Measurements from ENCODE around the gene SLC29A2. TPM values are rescaled to one million over a fixed set of nuclear protein-coding genes. Genes with fewer than 3 reads are reported as not detected.
A peak's percentile ranks its signal among the peaks of the same experiment; 100 is the strongest.

Gene SLC29A2
- total RNA-seq, 8 experiments from 2014 or later, result 0.56 to 15.7 (median 3.5) TPM

- in situ Hi-C loops (cut with MboI; ENCODE audit: low pct_unique_long_range_greater_than_20kb in 2 of 9, low sequenced_read_pairs in 9 of 9, unreplicated experiment in 9 of 9), result loop anchor here in 1 of 9 experiments (25.0 kb wide), 1 partner anchor 129 kb away; no protein-coding TSS in a partner anchor
- ATAC-seq (replicated peaks in 6 of 8), result no peak
- peaks cover 23 to 28% of the 10 kb centered on the region in 2 donors for H3K4me1 ChIP-seq (replicated peaks in 1 of 2)
- H3K27ac ChIP-seq, result no peak overlapping the region
- 90 to 100% (median 96%) methylated on average over 2 to 9 of the region's 21 CpGs; no CpG with 5 or more reads in 2 of the 10 experiments for WGBS, 10 experiments
- no peak overlapping the region for H3K4me3 ChIP-seq
Measured at GRCh38 chr11:66341502-66342126, 29.9 kb downstream of the SLC29A2 start.

GRCh38 chr11:66340596-66341501 lies 30.7 kb downstream of the SLC29A2 start:
- in situ Hi-C loops (cut with MboI; ENCODE audit: low pct_unique_long_range_greater_than_20kb in 2 of 9, low sequenced_read_pairs in 9 of 9, unreplicated experiment in 9 of 9), result loop anchor here in 1 of 9 experiments (25.0 kb wide), 1 partner anchor 129 kb away; no protein-coding TSS in a partner anchor
- H3K4me1 ChIP-seq (replicated peaks in 1 of 2), result peaks cover 24 to 28% of the 10 kb centered on the region in 2 donors
- WGBS, 10 experiments, result 87 to 100% (median 90%) methylated on average over 2 to 8 of the region's 28 CpGs; no CpG with 5 or more reads in 4 of the 10 experiments
- no peak overlapping the region for H3K4me3 ChIP-seq
- no peak overlapping the region for H3K27ac ChIP-seq
- ATAC-seq (replicated peaks in 6 of 8), result no peak

GRCh38 chr11:66339686-66340483 lies 31.7 kb downstream of the SLC29A2 start:
- Histone ChIP-seq H3K27ac (no peak overlapping the region), H3K4me3 (no peak overlapping the region), H3K4me1 (replicated peaks in 1 of 2) (peaks cover 24 to 33% of the 10 kb centered on the region in 2 donors)
- WGBS, 10 experiments, result 69 to 100% (median 81%) methylated on average over 1 to 8 of the region's 14 CpGs; no CpG with 5 or more reads in 4 of the 10 experiments
- no peak for ATAC-seq (replicated peaks in 6 of 8)
- in situ Hi-C loops (cut with MboI; ENCODE audit: low pct_unique_long_range_greater_than_20kb in 2 of 9, low sequenced_read_pairs in 9 of 9, unreplicated experiment in 9 of 9), result loop anchor here in 1 of 9 experiments (25.0 kb wide), 1 partner anchor 128 kb away; no protein-coding TSS in a partner anchor

DNA sequence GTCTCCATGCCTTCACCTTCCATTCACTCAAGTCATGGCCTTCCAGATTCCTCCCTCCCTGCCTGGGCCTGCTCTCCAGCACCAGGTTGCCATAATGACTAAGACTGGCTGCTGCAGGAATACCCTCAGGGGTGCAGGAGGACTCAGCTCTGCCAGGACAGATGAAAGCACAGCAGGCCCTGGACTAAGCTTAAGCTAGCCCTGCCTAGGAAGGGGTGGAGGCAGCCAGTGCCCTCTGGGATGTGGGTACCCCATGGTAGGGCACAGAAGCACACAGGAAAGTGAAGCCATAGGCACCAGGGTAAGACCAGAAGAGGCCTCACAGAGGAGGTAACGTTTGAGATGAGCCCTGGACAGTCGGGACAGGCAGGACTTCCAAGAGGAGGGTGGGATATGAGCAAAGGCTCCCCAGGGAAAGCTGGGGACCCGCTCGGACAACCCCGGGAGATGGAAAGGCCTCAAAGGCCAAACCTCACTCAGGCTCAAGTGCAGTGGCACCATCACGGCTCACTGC lies 32.3 kb downstream of the SLC29A2 start:
- H3K4me1 ChIP-seq (replicated peaks in 1 of 2), result peaks cover 24 to 33% of the 10 kb centered on the region in 2 donors
- WGBS, 10 experiments, result 84 to 100% (median 93%) methylated on average over 1 to 5 of the region's 6 CpGs; no CpG with 5 or more reads in 6 of the 10 experiments
- no peak for ATAC-seq (replicated peaks in 6 of 8)
- no peak overlapping the region for H3K27ac ChIP-seq
- no peak overlapping the region for H3K4me3 ChIP-seq
- in situ Hi-C loops (cut with MboI; ENCODE audit: low pct_unique_long_range_greater_than_20kb in 2 of 9, low sequenced_read_pairs in 9 of 9, unreplicated experiment in 9 of 9), result loop anchor here in 1 of 9 experiments (25.0 kb wide), 1 partner anchor 127 kb away; no protein-coding TSS in a partner anchor

DNA sequence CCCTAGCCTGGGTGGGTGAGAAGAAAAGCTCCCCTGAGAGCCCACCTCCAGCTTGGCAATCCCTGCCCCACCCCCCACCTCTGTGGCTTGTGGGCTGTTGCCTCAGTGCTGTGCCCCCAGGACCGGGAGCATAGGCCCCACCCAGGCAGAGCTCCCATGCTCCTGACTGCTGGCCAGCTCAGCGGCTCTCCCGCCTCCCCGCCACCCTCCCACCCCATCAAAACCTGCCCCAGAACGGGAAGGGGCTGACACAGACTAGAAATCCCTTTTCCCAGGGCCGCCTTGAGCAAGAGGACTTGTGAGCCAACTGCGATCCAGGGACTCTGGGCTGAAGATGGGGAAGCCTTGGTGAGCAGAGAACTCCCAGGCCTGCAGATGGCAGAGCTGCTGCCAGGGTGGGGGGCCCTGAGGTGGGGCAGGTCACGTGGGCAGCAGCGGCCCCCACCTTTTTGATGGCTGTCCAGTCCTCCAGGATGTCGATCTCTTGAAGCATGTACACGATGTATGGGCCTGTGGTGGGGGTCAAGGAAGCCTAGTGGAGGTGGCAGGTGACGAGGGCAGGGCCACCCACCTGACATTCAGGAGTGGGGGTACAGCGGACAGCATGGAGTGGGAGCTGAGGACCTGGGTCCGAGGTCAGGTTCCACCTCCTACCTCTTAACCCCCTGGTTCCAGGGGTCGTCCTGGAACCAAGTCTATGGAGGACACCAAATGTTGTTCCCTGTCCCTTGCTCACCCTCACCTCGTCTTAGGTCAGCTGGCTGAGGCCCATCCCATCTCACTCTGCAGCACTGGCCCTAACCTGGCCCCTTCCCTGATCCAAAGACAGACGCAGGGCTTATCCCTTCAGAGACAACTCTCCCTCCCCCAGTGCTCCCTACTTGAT lies 33.0 kb downstream of the SLC29A2 start:
- H3K27ac ChIP-seq, result no peak overlapping the region
- no peak overlapping the region for H3K4me3 ChIP-seq
- 80 to 100% (median 100%) methylated on average over 1 to 3 of the region's 17 CpGs; no CpG with 5 or more reads in 7 of the 10 experiments for WGBS, 10 experiments
- no peak for ATAC-seq (replicated peaks in 6 of 8)
- peaks cover 20 to 27% of the 10 kb centered on the region in 2 donors for H3K4me1 ChIP-seq (replicated peaks in 1 of 2)
- in situ Hi-C loops (cut with MboI; ENCODE audit: low pct_unique_long_range_greater_than_20kb in 2 of 9, low sequenced_read_pairs in 9 of 9, unreplicated experiment in 9 of 9), result loop anchor here in 1 of 9 experiments (25.0 kb wide), 1 partner anchor 126 kb away; no protein-coding TSS in a partner anchor

DNA sequence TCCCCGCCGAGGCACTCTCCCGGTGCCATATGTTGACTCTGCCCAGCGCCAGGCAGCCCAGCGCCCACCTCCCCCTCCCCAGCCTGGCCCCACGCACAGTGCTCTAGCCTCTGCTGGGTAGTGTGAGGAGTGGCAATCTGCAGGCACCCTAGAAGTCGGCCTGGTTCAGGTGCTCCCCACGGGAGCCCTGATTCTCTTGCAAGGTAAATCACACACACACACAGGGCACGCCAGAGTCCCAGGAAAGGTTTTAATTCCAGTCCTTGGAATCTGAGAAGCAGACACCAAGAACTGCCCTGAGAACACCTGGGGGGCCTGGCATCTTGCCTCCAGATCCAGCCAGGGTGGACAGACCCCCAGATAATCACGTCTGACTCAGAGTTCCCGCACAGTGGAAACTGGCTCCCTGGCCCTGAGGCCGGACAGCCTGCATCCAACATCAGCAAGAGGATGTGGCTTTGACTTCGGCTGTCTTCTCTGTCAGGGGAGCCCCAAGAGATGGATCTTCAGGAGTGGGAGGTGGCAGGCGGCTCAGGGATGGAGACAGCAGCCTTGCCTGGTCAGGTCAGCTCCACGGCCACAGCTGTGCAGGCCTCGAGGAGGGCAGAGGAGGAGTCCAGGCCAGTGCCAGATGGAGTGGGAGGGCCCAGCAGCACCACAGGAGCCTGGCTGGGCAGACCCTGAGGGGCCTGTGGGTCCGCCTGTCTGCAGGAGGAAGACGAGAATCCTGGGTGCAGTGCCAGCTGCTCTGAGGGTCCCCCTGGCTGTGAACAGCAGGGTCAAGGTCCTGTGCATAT lies 34.3 kb downstream of the SLC29A2 start:
- WGBS, 10 experiments, result 20 to 80% (median 55%) methylated on average over 2 to 6 of the region's 18 CpGs; no CpG with 5 or more reads in 4 of the 10 experiments
- peak overlapping the region in 1 of 2 donors; percentile 19 for H3K27ac ChIP-seq
- no peak overlapping the region for H3K4me3 ChIP-seq
- peak in 3 of 8 experiments; percentile 21 to 54 (median 23) for ATAC-seq (replicated peaks in 6 of 8)
- in situ Hi-C loops (cut with MboI; ENCODE audit: low pct_unique_long_range_greater_than_20kb in 2 of 9, low sequenced_read_pairs in 9 of 9, unreplicated experiment in 9 of 9), result loop anchor here in 1 of 9 experiments (25.0 kb wide), 1 partner anchor 125 kb away; no protein-coding TSS in a partner anchor
- peaks cover 20 to 27% of the 10 kb centered on the region in 2 donors for H3K4me1 ChIP-seq (replicated peaks in 1 of 2)

DNA sequence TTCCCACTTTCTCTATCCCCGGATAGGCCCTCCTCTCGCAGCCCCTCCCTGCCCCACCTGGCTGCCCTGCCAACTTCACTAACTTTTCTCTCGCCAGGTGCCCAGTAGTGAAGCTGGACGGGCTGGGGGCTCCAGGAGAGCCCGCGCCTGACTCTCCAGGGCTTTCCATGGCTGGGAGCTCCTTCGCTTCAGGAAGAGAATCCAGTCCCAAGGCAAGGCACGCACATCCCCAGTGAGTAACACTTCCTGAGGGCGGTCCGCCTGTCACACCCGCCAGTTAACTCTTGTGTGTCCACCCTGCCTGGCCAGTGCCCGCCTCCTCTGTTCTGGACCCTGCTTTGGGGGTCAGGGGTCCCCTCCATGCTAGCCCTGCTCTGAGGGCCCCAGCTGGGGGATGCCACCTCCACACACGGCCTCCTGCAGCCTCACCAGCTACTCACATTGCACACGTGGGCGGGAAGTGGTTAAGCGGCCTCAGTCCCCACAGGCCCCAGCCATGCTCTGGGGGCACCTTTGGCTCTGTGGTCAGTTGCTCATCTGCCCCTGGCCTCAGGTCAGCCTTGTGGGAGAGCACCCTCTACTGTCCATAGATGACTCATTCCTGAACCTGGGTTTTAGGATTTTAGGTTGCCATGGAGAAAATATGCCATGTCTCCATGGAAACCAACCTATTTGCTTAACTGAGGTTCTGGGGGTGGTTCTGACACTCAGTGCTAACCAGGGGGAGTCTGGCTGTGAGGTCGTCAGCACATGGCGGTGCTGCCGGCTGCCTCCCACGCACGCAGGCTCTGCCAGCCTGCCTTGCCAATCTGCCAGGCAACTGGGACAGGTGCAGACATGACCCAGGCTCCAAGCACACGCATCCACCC lies 35.1 kb downstream of the SLC29A2 start, which contains the start of gene RIN1:
Gene RIN1, minus strand, starts transcription at position 201 of the 869 bp plus-strand sequence. Its CDS starts 32 bp downstream, at position 169.
- peak within 1 kb of the TSS; percentile 1 to 39 (median 21) for H3K4me3 ChIP-seq
- H3K27ac ChIP-seq, result peak within 1 kb of the TSS in 1 of 2 donors; percentile 19
- ATAC-seq (replicated peaks in 6 of 8), result peak; percentile 66 to 79 (median 74)
- in situ Hi-C loops (cut with MboI; ENCODE audit: low pct_unique_long_range_greater_than_20kb in 2 of 9, low sequenced_read_pairs in 9 of 9, unreplicated experiment in 9 of 9), result loop anchor here in 1 of 9 experiments (25.0 kb wide), 1 partner anchor 124 kb away; no protein-coding TSS in a partner anchor
- peaks cover 20 to 27% of the 10 kb centered on the region in 2 donors for H3K4me1 ChIP-seq (replicated peaks in 1 of 2)
- WGBS, 10 experiments, result 0 to 8% (median 3%) methylated on average over 2 to 5 of the region's 22 CpGs; no CpG with 5 or more reads in 6 of the 10 experiments

GRCh38 chr11:66335531-66336233 lies 35.9 kb downstream of the SLC29A2 start:
- H3K27ac ChIP-seq, result no peak overlapping the region
- peak overlapping the region; percentile 1 to 39 (median 21) for H3K4me3 ChIP-seq
- 0 to 60% (median 0%) methylated on average over 1 to 6 of the region's 35 CpGs; no CpG with 5 or more reads in 5 of the 10 experiments for WGBS, 10 experiments
- in situ Hi-C loops (cut with MboI; ENCODE audit: low pct_unique_long_range_greater_than_20kb in 2 of 9, low sequenced_read_pairs in 9 of 9, unreplicated experiment in 9 of 9), result loop anchor here in 1 of 9 experiments (25.0 kb wide), 1 partner anchor 123 kb away; no protein-coding TSS in a partner anchor
- peaks cover 20 to 27% of the 10 kb centered on the region in 2 donors for H3K4me1 ChIP-seq (replicated peaks in 1 of 2)
- peak; percentile 8 to 73 (median 33) for ATAC-seq (replicated peaks in 6 of 8)
